Middle frontal gyrus (tissue), 1 donor: ENCODE results near the gene B3GNT4.
"Not testable (repeated sequence)": the region's sequence is repeated elsewhere in the genome, so short reads cannot be mapped to it uniquely, and the experiment has no call there.

Experiments used
- DNase-seq: peaks from one replicate; pipeline ENCODE4 v3.0.0-alpha.2; 2015; ENCODE audit warnings: low spot score; ENCODE audit errors: extremely low spot score

Gene B3GNT4

GRCh38 chr12:122187466-122187865, 16.0 kb upstream of the B3GNT4 start:
- no peak for DNase-seq

- no peak for DNase-seq
These were observed 13.7 kb upstream of the B3GNT4 start for GRCh38 chr12:122189626-122190475.

GRCh38 chr12:122190842-122191668, 12.5 kb upstream of the B3GNT4 start:
- no peak for DNase-seq

- no peak for DNase-seq
These were observed 11.1 kb upstream of the B3GNT4 start for GRCh38 chr12:122192441-122192840.

- DNase-seq = no peak
These were observed 8.7 kb upstream of the B3GNT4 start for GRCh38 chr12:122194804-122195203.

GRCh38 chr12:122195405-122195804, 8.1 kb upstream of the B3GNT4 start:
- DNase-seq = no peak

GRCh38 chr12:122197612-122197966, 5.9 kb upstream of the B3GNT4 start:
- no peak for DNase-seq

- DNase-seq = no peak
These were observed 3.8 kb upstream of the B3GNT4 start for GRCh38 chr12:122199484-122200355.

GRCh38 chr12:122200541-122201175, 2.9 kb upstream of the B3GNT4 start:
- DNase-seq = no peak

- DNase-seq = no peak
These were observed 2.1 kb upstream of the B3GNT4 start for GRCh38 chr12:122201381-122201780.

- no peak for DNase-seq
These were observed 1.5 kb upstream of the B3GNT4 start for GRCh38 chr12:122202017-122202416.

GRCh38 chr12:122202811-122203210, 698 bp upstream of the B3GNT4 start:
- not testable (repeated sequence) for DNase-seq

- no peak for DNase-seq
These were observed 901 bp downstream of the B3GNT4 start for GRCh38 chr12:122204167-122205052.

- no peak for DNase-seq
These were observed 1.8 kb downstream of the B3GNT4 start for GRCh38 chr12:122205053-122205925.

GRCh38 chr12:122206111-122206881, 2.8 kb downstream of the B3GNT4 start:
- no peak for DNase-seq

GRCh38 chr12:122206976-122207375, 3.5 kb downstream of the B3GNT4 start:
- no peak for DNase-seq

- no peak for DNase-seq
These were observed 3.9 kb downstream of the B3GNT4 start for GRCh38 chr12:122207391-122207790.

- DNase-seq = no peak
These were observed 4.7 kb downstream of the B3GNT4 start for GRCh38 chr12:122208073-122208820.
